Transverse colon (tissue), 4 donors: ENCODE results near the gene TSN.

ENCODE experiments used
- EP300 ChIP-seq: sonication (generic); formaldehyde crosslinking; IDR thresholded peaks from one replicate; pipeline ENCODE4 v1.6.1; 2017; ENCODE audit warnings: antibody characterized with exemption, low read depth
- POLR2AphosphoS5 ChIP-seq, 3 donors: sonication (generic); formaldehyde crosslinking; IDR thresholded peaks; one replicate each; pipeline ENCODE4 v1.6.1; 2016; ENCODE audit warnings: antibody characterized with exemption in 3 of 3
- TF ChIP-seq, protein P1 (sequence below), 5 experiments: fragments of 200-600 bp in 3 of 5; fragments of 450-650 bp in 2 of 5; sonication (generic) in 3 of 5; IDR thresholded peaks; 1 replicate in 2 of 5; 2 replicates in 3 of 5; pipeline ENCODE4 v1.5.1; 2016 to 2017; ENCODE audit warnings: antibody characterized with exemption in 5 of 5, inconsistent platforms in 3 of 5, mild to moderate bottlenecking in 2 of 5, moderate library complexity in 1 of 5

GRCh38 chr2:121771976-121772742 lies 16.7 kb downstream of the TSN start:
- TF ChIP-seq, protein P1, sequence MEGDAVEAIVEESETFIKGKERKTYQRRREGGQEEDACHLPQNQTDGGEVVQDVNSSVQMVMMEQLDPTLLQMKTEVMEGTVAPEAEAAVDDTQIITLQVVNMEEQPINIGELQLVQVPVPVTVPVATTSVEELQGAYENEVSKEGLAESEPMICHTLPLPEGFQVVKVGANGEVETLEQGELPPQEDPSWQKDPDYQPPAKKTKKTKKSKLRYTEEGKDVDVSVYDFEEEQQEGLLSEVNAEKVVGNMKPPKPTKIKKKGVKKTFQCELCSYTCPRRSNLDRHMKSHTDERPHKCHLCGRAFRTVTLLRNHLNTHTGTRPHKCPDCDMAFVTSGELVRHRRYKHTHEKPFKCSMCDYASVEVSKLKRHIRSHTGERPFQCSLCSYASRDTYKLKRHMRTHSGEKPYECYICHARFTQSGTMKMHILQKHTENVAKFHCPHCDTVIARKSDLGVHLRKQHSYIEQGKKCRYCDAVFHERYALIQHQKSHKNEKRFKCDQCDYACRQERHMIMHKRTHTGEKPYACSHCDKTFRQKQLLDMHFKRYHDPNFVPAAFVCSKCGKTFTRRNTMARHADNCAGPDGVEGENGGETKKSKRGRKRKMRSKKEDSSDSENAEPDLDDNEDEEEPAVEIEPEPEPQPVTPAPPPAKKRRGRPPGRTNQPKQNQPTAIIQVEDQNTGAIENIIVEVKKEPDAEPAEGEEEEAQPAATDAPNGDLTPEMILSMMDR (IDR thresholded peaks at IDR 0.05), result no peak
- TF ChIP-seq EP300 (no peak), POLR2AphosphoS5 (IDR thresholded peaks at IDR 0.05) (no peak)
